DLD1 (cell line): Measurements from ENCODE around the gene PAX7.

Source experiments
- in situ Hi-C: cut with HindIII; loops from 2 replicates; pipeline ENCODE4 v1.10.0; 2017; ENCODE audit warnings: low sequenced_read_pairs

The PAX7 gene

GRCh38 chr1:18640228-18641004, 9.8 kb downstream of the PAX7 start:
- in situ Hi-C loops: no loop called here

- in situ Hi-C loops: no loop called here
Observed at GRCh38 chr1:18641005-18641941, 10.6 kb downstream of the PAX7 start.

- in situ Hi-C loops: no loop called here
Observed at GRCh38 chr1:18642278-18643095, 11.8 kb downstream of the PAX7 start.

GRCh38 chr1:18643154-18644012, 12.7 kb downstream of the PAX7 start:
- in situ Hi-C loops: no loop called here

GRCh38 chr1:18644013-18644399, 13.4 kb downstream of the PAX7 start:
- in situ Hi-C loops: no loop called here

- in situ Hi-C loops: no loop called here
Observed at GRCh38 chr1:18644446-18644845, 13.8 kb downstream of the PAX7 start.

GRCh38 chr1:18644973-18645746, 14.5 kb downstream of the PAX7 start:
- in situ Hi-C loops: no loop called here

- in situ Hi-C loops: no loop called here
Observed at GRCh38 chr1:18645747-18646090, 15.1 kb downstream of the PAX7 start.

- in situ Hi-C loops: no loop called here
Observed at GRCh38 chr1:18646091-18646785, 15.6 kb downstream of the PAX7 start.

GRCh38 chr1:18646786-18647410, 16.3 kb downstream of the PAX7 start:
- in situ Hi-C loops: no loop called here

- in situ Hi-C loops: no loop called here
Observed at GRCh38 chr1:18647681-18648214, 17.1 kb downstream of the PAX7 start.

- in situ Hi-C loops: no loop called here
Observed at GRCh38 chr1:18649693-18650370, 19.2 kb downstream of the PAX7 start.

GRCh38 chr1:18651713-18652112, 21.1 kb downstream of the PAX7 start:
- in situ Hi-C loops: no loop called here

- in situ Hi-C loops: no loop called here
Observed at GRCh38 chr1:18652791-18653190, 22.1 kb downstream of the PAX7 start.

GRCh38 chr1:18653367-18653766, 22.7 kb downstream of the PAX7 start:
- in situ Hi-C loops: no loop called here

- in situ Hi-C loops: no loop called here
Observed at GRCh38 chr1:18653916-18654315, 23.3 kb downstream of the PAX7 start.

- in situ Hi-C loops: no loop called here
Observed at GRCh38 chr1:18654599-18654998, 24.0 kb downstream of the PAX7 start.
